Breast epithelium (tissue), 4 donors: ENCODE measurements around the gene MSL3B.
A peak's percentile ranks its signal among the peaks of the same experiment; 100 is the strongest.

Experiments
- DNase-seq, 2 donors: peaks; one replicate each; pipeline ENCODE4 v3.0.0-alpha.2; 2019; ENCODE audit warnings: low spot score in 2 of 2
- H3K27ac ChIP-seq, 2 donors: fragments of 200-600 bp; sonication (generic) in 1 of 2; one replicate each; pipeline ENCODE4 v1.5.1; 2016 to 2019; ENCODE audit warnings: mild to moderate bottlenecking in 1 of 2
- H3K27me3 ChIP-seq, 2 donors: fragments of 200-600 bp; sonication (generic) in 1 of 2; one replicate each; pipeline versions ENCODE4 v1.5.1 to v1.6.0; 2017 to 2019; ENCODE audit warnings: control low read depth in 1 of 2, mild to moderate bottlenecking in 1 of 2
- H3K36me3 ChIP-seq: fragments of 200-600 bp; one replicate; pipeline ENCODE4 v1.5.1; 2019
- H3K4me1 ChIP-seq, 2 donors: fragments of 200-600 bp; sonication (generic); one replicate each; pipeline ENCODE4 v1.5.1; 2016 to 2019; ENCODE audit warnings: control low read depth in 1 of 2
- H3K4me3 ChIP-seq, 3 donors: fragments of 200-600 bp; sonication (generic); 1 replicate in 2 of 3; 2 replicates in 1 of 3; pipeline ENCODE4 v1.5.1; 2016 to 2019; ENCODE audit warnings: mild to moderate bottlenecking in 3 of 3, moderate library complexity in 2 of 3
- H3K9me3 ChIP-seq, 2 donors: fragments of 200-600 bp; sonication (generic) in 1 of 2; one replicate each; pipeline ENCODE4 v1.5.1; 2016 to 2019; ENCODE audit warnings: control low read depth in 1 of 2
- POLR2A ChIP-seq: fragments of 450-650 bp; IDR thresholded peaks from one replicate; pipeline ENCODE4 v1.6.1; 2016; ENCODE audit warnings: antibody characterized with exemption, mild to moderate bottlenecking, moderate library complexity
- POLR2AphosphoS5 ChIP-seq, 3 donors: sonication (generic); formaldehyde crosslinking; IDR thresholded peaks; one replicate each; pipeline ENCODE4 v1.6.1; 2017; ENCODE audit warnings: antibody characterized with exemption in 3 of 3
- intact Hi-C: fragments of 100-400 bp; cut with DNase I; formaldehyde crosslinking; loops from one replicate; pipeline ENCODE4 v1.15.1; 2023; ENCODE audit warnings: low total_unique reads
- TF ChIP-seq, protein P1 (sequence below), 3 donors: fragments of 450-650 bp; IDR thresholded peaks; one replicate each; pipeline ENCODE4 v1.5.1; 2016 to 2017; ENCODE audit warnings: antibody characterized with exemption in 3 of 3, mild to moderate bottlenecking in 3 of 3, moderate library complexity in 3 of 3

Gene MSL3B

GRCh38 chr2:233832414-233832813 lies 35.8 kb downstream of the MSL3B start:
- H3K4me1 ChIP-seq, result no peaks in the 10 kb centered on the region
- peak overlapping the region in 1 of 2 donors; percentile 43 for H3K27ac ChIP-seq
- H3K36me3 ChIP-seq, result no peaks in the 10 kb centered on the region
- intact Hi-C loops, result no loop called here
- no peaks in the 10 kb centered on the region for H3K27me3 ChIP-seq
- no peak overlapping the region for H3K4me3 ChIP-seq
- no peak for DNase-seq
- H3K9me3 ChIP-seq, result no peaks in the 10 kb centered on the region
- TF ChIP-seq, protein P1, sequence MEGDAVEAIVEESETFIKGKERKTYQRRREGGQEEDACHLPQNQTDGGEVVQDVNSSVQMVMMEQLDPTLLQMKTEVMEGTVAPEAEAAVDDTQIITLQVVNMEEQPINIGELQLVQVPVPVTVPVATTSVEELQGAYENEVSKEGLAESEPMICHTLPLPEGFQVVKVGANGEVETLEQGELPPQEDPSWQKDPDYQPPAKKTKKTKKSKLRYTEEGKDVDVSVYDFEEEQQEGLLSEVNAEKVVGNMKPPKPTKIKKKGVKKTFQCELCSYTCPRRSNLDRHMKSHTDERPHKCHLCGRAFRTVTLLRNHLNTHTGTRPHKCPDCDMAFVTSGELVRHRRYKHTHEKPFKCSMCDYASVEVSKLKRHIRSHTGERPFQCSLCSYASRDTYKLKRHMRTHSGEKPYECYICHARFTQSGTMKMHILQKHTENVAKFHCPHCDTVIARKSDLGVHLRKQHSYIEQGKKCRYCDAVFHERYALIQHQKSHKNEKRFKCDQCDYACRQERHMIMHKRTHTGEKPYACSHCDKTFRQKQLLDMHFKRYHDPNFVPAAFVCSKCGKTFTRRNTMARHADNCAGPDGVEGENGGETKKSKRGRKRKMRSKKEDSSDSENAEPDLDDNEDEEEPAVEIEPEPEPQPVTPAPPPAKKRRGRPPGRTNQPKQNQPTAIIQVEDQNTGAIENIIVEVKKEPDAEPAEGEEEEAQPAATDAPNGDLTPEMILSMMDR (IDR thresholded peaks at IDR 0.05), result no peak
- TF ChIP-seq POLR2A, result no peak
- TF ChIP-seq POLR2AphosphoS5 (IDR thresholded peaks at IDR 0.05), result no peak

- Histone ChIP-seq H3K9me3 (no peaks in the 10 kb centered on the region), H3K27ac (peak overlapping the region in 1 of 2 donors; percentile 43), H3K27me3 (no peaks in the 10 kb centered on the region), H3K36me3 (no peaks in the 10 kb centered on the region), H3K4me3 (no peak overlapping the region), H3K4me1 (no peaks in the 10 kb centered on the region)
- TF ChIP-seq, protein P1 (IDR thresholded peaks at IDR 0.05), result no peak
- TF ChIP-seq POLR2A (no peak), POLR2AphosphoS5 (IDR thresholded peaks at IDR 0.05) (no peak)
- intact Hi-C loops, result no loop called here
- DNase-seq, result no peak
Measured at GRCh38 chr2:233831861-233832260, 36.3 kb downstream of the MSL3B start.

- no peaks in the 10 kb centered on the region for H3K36me3 ChIP-seq
- H3K4me1 ChIP-seq, result no peaks in the 10 kb centered on the region
- intact Hi-C loops, result no loop called here
- TF ChIP-seq, protein P1 (IDR thresholded peaks at IDR 0.05), result no peak
- TF ChIP-seq POLR2A (no peak), POLR2AphosphoS5 (IDR thresholded peaks at IDR 0.05) (no peak)
- no peak for DNase-seq
- H3K27ac ChIP-seq, result no peak overlapping the region
- H3K9me3 ChIP-seq, result no peaks in the 10 kb centered on the region
- no peak overlapping the region for H3K4me3 ChIP-seq
- no peaks in the 10 kb centered on the region for H3K27me3 ChIP-seq
Measured at GRCh38 chr2:233831011-233831721, 37.0 kb downstream of the MSL3B start.

GRCh38 chr2:233830111-233830802 lies 37.9 kb downstream of the MSL3B start:
- intact Hi-C loops, result no loop called here
- H3K9me3 ChIP-seq, result no peaks in the 10 kb centered on the region
- no peaks in the 10 kb centered on the region for H3K4me1 ChIP-seq
- no peak overlapping the region for H3K27ac ChIP-seq
- DNase-seq, result no peak
- no peaks in the 10 kb centered on the region for H3K36me3 ChIP-seq
- no peaks in the 10 kb centered on the region for H3K27me3 ChIP-seq
- TF ChIP-seq, protein P1 (IDR thresholded peaks at IDR 0.05), result no peak
- TF ChIP-seq POLR2AphosphoS5 (IDR thresholded peaks at IDR 0.05) (no peak), POLR2A (no peak)
- no peak overlapping the region for H3K4me3 ChIP-seq
